GM12878 (cell line): ENCODE data around the gene EPHA4. TPM values are rescaled to one million over a fixed set of nuclear protein-coding genes. Genes with fewer than 3 reads are reported as not detected.

Experiments
- ATAC-seq: fragments of 200-7000 bp; cut with Tn5 transposase; 3 replicates; pipeline ENCODE4 v1.9.1; 2020; ENCODE audit warnings: mild to moderate bottlenecking, moderate library complexity
- BruUV-seq: library from RNA; stranded (reverse); fragments of 400-500 nt; replicated peaks from 2 replicates; lab custom pipeline; 2021; lab: Mats Ljungman, UMichigan
- CTCF ChIA-PET: fragments of 300-600 bp; sonication (Branson Sonifier 250); formaldehyde crosslinking; extraction: SDS; loops from one replicate; lab custom pipeline; 2021; ENCODE audit warnings: inconsistent platforms; lab: Yijun Ruan, JAX
- POLR2A ChIA-PET: fragments of 350-600 bp; formaldehyde crosslinking; extraction: SDS; loops from one replicate; lab custom pipeline; 2021; ENCODE audit warnings: inconsistent platforms; lab: Charles Lee
- RAD21 ChIA-PET: fragments of 300-600 bp; sonication (Branson Sonifier 250); formaldehyde crosslinking; loops from one replicate; lab custom pipeline; 2023; ENCODE audit warnings: antibody characterized with exemption; ENCODE audit not compliant: unreplicated experiment; lab: Charles Lee
- SMC1A ChIA-PET: fragments of 300-600 bp; sonication (Branson Sonifier 250); formaldehyde crosslinking; loops from one replicate; lab custom pipeline; 2023; ENCODE audit not compliant: unreplicated experiment, uncharacterized antibody; lab: Charles Lee
- DNase-seq: peaks from one replicate; pipeline ENCODE4 v3.0.0-alpha.2; 2011; ENCODE audit warnings: low read depth, low spot score
- FAIRE-seq: peaks from 3 replicates; lab custom pipeline; 2011; peaks lifted over from hg19 to GRCh38; lab: Jason Lieb, UNC
- H2AFZ ChIP-seq: 2 replicates; pipeline ENCODE4 v1.6.0; 2011; ENCODE audit warnings: low read depth, low read length, control low read depth; ENCODE audit not compliant: control insufficient read depth
- H3K27ac ChIP-seq: 2 replicates; pipeline ENCODE4 v1.5.1; 2011; ENCODE audit warnings: control low read depth; ENCODE audit not compliant: control insufficient read depth, insufficient read depth
- H3K27me3 ChIP-seq, 2 experiments: replicated peaks in 1 of 2; 2 replicates each; pipeline versions ENCODE4 v1.6.0 to v1.6.1; 2011; ENCODE audit warnings: low read length in 1 of 2; ENCODE audit not compliant: control insufficient read depth in 2 of 2, insufficient read depth in 2 of 2
- H3K36me3 ChIP-seq, 2 experiments: 2 replicates each; pipeline ENCODE4 v1.5.1; 2011; ENCODE audit warnings: low read length in 1 of 2; ENCODE audit not compliant: control insufficient read depth in 2 of 2, insufficient read depth in 2 of 2
- H3K4me1 ChIP-seq: 2 replicates; pipeline ENCODE4 v1.6.1; 2011; ENCODE audit warnings: mild to moderate bottlenecking, low read length, moderate library complexity, mixed read lengths; ENCODE audit not compliant: control insufficient read depth, insufficient read depth
- H3K4me2 ChIP-seq: 2 replicates; pipeline ENCODE4 v1.6.0; 2011; ENCODE audit warnings: control low read depth; ENCODE audit not compliant: control insufficient read depth, insufficient read depth
- H3K4me3 ChIP-seq: fragments of 200-600 bp; sonication (generic); 2 replicates; pipeline ENCODE4 v1.5.1; 2016
- H3K79me2 ChIP-seq: 2 replicates; pipeline ENCODE4 v1.6.0; 2011; ENCODE audit warnings: low read length; ENCODE audit not compliant: control insufficient read depth, insufficient read depth
- H3K9ac ChIP-seq: 2 replicates; pipeline ENCODE4 v1.8.0; 2011; ENCODE audit warnings: low read length, control low read depth, mixed read lengths; ENCODE audit not compliant: control insufficient read depth, insufficient read depth
- H3K9me3 ChIP-seq: replicated peaks from 3 replicates; pipeline ENCODE4 v1.5.1; 2011; ENCODE audit warnings: mild to moderate bottlenecking, low read length; ENCODE audit not compliant: control insufficient read depth, insufficient read depth
- H4K20me1 ChIP-seq: 2 replicates; pipeline ENCODE4 v1.6.0; 2011; ENCODE audit not compliant: control insufficient read depth, insufficient read depth
- BCL11A ChIP-seq: IDR thresholded peaks from 2 replicates; pipeline ENCODE4 v1.6.1; 2011; ENCODE audit warnings: low read depth, low read length
- FOXK2 ChIP-seq: fragments of 450-650 bp; IDR thresholded peaks from 2 replicates; pipeline ENCODE4 v1.6.1; 2017; ENCODE audit warnings: mild to moderate bottlenecking, moderate library complexity
- GABPA ChIP-seq: IDR thresholded peaks from 2 replicates; pipeline ENCODE4 v1.6.1; 2014; ENCODE audit warnings: antibody characterized with exemption, low read depth, mild to moderate bottlenecking, inconsistent platforms
- IKZF2 ChIP-seq, 2 experiments: fragments of 450-650 bp; IDR thresholded peaks; 2 replicates each; pipeline ENCODE4 v1.6.1; 2017; ENCODE audit warnings: mild to moderate bottlenecking in 2 of 2, moderate library complexity in 2 of 2
- NR2C2 ChIP-seq: IDR thresholded peaks from 2 replicates; pipeline ENCODE4 v1.6.1; 2011; ENCODE audit warnings: borderline replicate concordance, low read depth; ENCODE audit not compliant: control insufficient read depth, insufficient read length
- POLR2AphosphoS5 ChIP-seq: IDR thresholded peaks from 2 replicates; pipeline ENCODE4 v1.6.1; 2011; ENCODE audit warnings: mild to moderate bottlenecking, low read length, inconsistent platforms
- SIN3A ChIP-seq: IDR thresholded peaks from 2 replicates; pipeline ENCODE4 v1.6.1; 2012; ENCODE audit warnings: low read depth, low read length, improper control_type of control experiment
- SMAD1 ChIP-seq: fragments of 450-650 bp; IDR thresholded peaks from 2 replicates; pipeline ENCODE4 v1.6.1; 2018; ENCODE audit warnings: mild to moderate bottlenecking, low read depth; ENCODE audit not compliant: partially characterized antibody
- whole genome bisulfite sequencing: methylation state at CpG from one replicate; pipeline ENCODE4 v1.1.6; 2016; ENCODE audit warnings: low lambda C conversion rate; ENCODE audit not compliant: insufficient replicate concordance, insufficient coverage; ENCODE audit errors: missing lambda C conversion rate; 5-methylcytosine and 5-hydroxymethylcytosine counted together
- in situ Hi-C: fragments of 300-500 bp; cut with MboI; formaldehyde crosslinking; loops from 9 replicates; pipeline ENCODE4 v1.14.3; 2018; ENCODE audit warnings: mixed read lengths
- intact Hi-C: fragments of 100-400 bp; cut with micrococcal nuclease; formaldehyde crosslinking; loops from one replicate; pipeline ENCODE4 v1.14.2; 2022; ENCODE audit not compliant: unreplicated experiment
- polyA plus RNA-seq, 11 experiments: library from polyadenylated mRNA; depleted of rRNA in 4 of 11; unstranded in 6 of 11; stranded (reverse) in 5 of 11; fragments of >200 nt; fragmentation: Nextera tagmentation in 4 of 11; fragmentation: Illumina TruSeq in 1 of 11; extraction: Ambion mirVana in 4 of 11; extraction: Trizol in 1 of 11; gene quantifications; 1 replicate in 1 of 11; 2 replicates in 10 of 11; pipeline versions ENCODE4 v1.2.1 to v1.2.3, GENCODE V29; 2011 to 2016; ENCODE audit warnings: inconsistent platforms in 2 of 11, missing spikeins in 2 of 11, low read depth in 1 of 11
- total RNA-seq, 4 experiments: library from RNA; depleted of rRNA in 3 of 4; stranded (reverse); fragments of >200 nt in 3 of 4; fragmentation: Illumina TruSeq in 1 of 4; extraction: Trizol in 1 of 4; gene quantifications; 2 replicates each; pipeline versions ENCODE4 v1.2.1 to v1.2.3, GENCODE V29; 2013 to 2021
- TF ChIP-seq, protein P1 (sequence below): fragments of 150-350 bp; IDR thresholded peaks from 2 replicates; pipeline ENCODE4 v1.6.1; 2014; ENCODE audit warnings: mild to moderate bottlenecking, low read depth, low read length
- TF ChIP-seq, protein P2 (sequence below): fragments of 450-650 bp; IDR thresholded peaks from 2 replicates; pipeline ENCODE4 v1.6.1; 2018; ENCODE audit warnings: mild to moderate bottlenecking, low read depth, moderate library complexity; ENCODE audit not compliant: partially characterized antibody
- TF ChIP-seq, protein P3 (sequence below): fragments of 450-650 bp; conservative IDR thresholded peaks from 2 replicates; pipeline ENCODE4 v1.6.1; 2017; ENCODE audit warnings: mild to moderate bottlenecking, moderate library complexity

Gene EPHA4
- total and polyA plus RNA-seq, 10 of the 15 experiments (the other 5 are each of a cell fraction or from before 2014, with no cell fraction given): 0.06 to 1.5 (median 0.33) TPM; not detected in 1

DNA sequence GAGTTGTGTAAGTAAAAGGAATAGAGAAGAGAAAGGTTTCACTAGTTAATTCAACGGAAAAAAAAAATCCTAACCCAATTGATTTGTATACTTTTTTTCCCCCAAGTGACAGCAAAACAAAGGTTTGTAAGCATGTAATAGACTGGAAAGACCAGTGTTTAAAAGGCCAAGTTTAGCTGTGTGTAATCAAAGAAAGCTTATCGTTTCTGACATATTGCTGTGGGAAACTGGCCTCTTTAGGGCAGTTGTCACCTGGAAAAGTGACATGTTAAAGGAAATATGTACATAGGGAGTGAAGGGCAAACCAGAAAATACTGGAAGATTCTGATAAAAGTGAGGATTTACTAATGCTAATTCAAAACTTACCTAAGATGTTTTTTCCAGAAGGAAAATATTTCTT is 45.9 kb upstream of the EPHA4 start:
- DNase-seq (no peak), FAIRE-seq (no peak), ATAC-seq (no peak)
- no peaks in the 10 kb centered on the region for H4K20me1 ChIP-seq
- ChIA-PET CTCF (no interaction called here), RAD21 (no interaction called here), POLR2A (no interaction called here), SMC1A (interaction anchor here (1.3 kb wide), 1 partner anchor 10 kb away, joined by 4 read pairs; no protein-coding TSS in a partner anchor)
- H3K4me2 ChIP-seq: no peak overlapping the region
- H3K27me3 ChIP-seq: no peaks in the 10 kb centered on the region
- H3K9me3 ChIP-seq: no peaks in the 10 kb centered on the region
- no peaks in the 10 kb centered on the region for H3K4me1 ChIP-seq
- H3K9ac ChIP-seq: no peak overlapping the region
- TF ChIP-seq, protein P1, sequence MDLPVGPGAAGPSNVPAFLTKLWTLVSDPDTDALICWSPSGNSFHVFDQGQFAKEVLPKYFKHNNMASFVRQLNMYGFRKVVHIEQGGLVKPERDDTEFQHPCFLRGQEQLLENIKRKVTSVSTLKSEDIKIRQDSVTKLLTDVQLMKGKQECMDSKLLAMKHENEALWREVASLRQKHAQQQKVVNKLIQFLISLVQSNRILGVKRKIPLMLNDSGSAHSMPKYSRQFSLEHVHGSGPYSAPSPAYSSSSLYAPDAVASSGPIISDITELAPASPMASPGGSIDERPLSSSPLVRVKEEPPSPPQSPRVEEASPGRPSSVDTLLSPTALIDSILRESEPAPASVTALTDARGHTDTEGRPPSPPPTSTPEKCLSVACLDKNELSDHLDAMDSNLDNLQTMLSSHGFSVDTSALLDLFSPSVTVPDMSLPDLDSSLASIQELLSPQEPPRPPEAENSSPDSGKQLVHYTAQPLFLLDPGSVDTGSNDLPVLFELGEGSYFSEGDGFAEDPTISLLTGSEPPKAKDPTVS: no peak
- TF ChIP-seq GABPA (no peak), NR2C2 (no peak), FOXK2 (no peak), BCL11A (no peak), SIN3A (no peak), POLR2AphosphoS5 (no peak), IKZF2 (IDR thresholded peaks at IDR 0.05) (no peak), SMAD1 (no peak)
- TF ChIP-seq, protein P2, sequence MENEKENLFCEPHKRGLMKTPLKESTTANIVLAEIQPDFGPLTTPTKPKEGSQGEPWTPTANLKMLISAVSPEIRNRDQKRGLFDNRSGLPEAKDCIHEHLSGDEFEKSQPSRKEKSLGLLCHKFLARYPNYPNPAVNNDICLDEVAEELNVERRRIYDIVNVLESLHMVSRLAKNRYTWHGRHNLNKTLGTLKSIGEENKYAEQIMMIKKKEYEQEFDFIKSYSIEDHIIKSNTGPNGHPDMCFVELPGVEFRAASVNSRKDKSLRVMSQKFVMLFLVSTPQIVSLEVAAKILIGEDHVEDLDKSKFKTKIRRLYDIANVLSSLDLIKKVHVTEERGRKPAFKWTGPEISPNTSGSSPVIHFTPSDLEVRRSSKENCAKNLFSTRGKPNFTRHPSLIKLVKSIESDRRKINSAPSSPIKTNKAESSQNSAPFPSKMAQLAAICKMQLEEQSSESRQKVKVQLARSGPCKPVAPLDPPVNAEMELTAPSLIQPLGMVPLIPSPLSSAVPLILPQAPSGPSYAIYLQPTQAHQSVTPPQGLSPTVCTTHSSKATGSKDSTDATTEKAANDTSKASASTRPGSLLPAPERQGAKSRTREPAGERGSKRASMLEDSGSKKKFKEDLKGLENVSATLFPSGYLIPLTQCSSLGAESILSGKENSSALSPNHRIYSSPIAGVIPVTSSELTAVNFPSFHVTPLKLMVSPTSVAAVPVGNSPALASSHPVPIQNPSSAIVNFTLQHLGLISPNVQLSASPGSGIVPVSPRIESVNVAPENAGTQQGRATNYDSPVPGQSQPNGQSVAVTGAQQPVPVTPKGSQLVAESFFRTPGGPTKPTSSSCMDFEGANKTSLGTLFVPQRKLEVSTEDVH: no peak
- TF ChIP-seq, protein P3, sequence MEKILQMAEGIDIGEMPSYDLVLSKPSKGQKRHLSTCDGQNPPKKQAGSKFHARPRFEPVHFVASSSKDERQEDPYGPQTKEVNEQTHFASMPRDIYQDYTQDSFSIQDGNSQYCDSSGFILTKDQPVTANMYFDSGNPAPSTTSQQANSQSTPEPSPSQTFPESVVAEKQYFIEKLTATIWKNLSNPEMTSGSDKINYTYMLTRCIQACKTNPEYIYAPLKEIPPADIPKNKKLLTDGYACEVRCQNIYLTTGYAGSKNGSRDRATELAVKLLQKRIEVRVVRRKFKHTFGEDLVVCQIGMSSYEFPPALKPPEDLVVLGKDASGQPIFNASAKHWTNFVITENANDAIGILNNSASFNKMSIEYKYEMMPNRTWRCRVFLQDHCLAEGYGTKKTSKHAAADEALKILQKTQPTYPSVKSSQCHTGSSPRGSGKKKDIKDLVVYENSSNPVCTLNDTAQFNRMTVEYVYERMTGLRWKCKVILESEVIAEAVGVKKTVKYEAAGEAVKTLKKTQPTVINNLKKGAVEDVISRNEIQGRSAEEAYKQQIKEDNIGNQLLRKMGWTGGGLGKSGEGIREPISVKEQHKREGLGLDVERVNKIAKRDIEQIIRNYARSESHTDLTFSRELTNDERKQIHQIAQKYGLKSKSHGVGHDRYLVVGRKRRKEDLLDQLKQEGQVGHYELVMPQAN: no peak
- in situ Hi-C loops: no loop called here
- WGBS: 30% methylated on average over 2 of the region's 2 CpGs
- H3K79me2 ChIP-seq: no peaks in the 10 kb centered on the region
- no peak overlapping the region for H3K4me3 ChIP-seq
- H3K27ac ChIP-seq: no peak overlapping the region
- BruUV-seq: no TSS peak
- H3K36me3 ChIP-seq: no peaks in the 10 kb centered on the region
- no peak overlapping the region for H2AFZ ChIP-seq
- intact Hi-C loops: no loop called here
